Muscle layer of duodenum (tissue), 2 donors: Measurements from ENCODE around the gene WNT3.

ENCODE experiments used
- H3K27ac ChIP-seq: one replicate; pipeline ENCODE4 v1.7.0; 2013; ENCODE audit warnings: mild to moderate bottlenecking, low read length
- H3K27me3 ChIP-seq: one replicate; pipeline ENCODE4 v1.7.0; 2013; ENCODE audit warnings: low read depth, mild to moderate bottlenecking, control low read depth, low read length
- H3K36me3 ChIP-seq, 2 donors: one replicate each; pipeline ENCODE4 v1.7.0; 2013; ENCODE audit warnings: low read length in 2 of 2, control low read depth in 1 of 2, mild to moderate bottlenecking in 1 of 2; ENCODE audit not compliant: insufficient read depth in 2 of 2, control insufficient read depth in 1 of 2
- H3K4me1 ChIP-seq, 2 donors: one replicate each; pipeline ENCODE4 v1.7.0; 2013; ENCODE audit warnings: low read length in 2 of 2, mild to moderate bottlenecking in 2 of 2, control low read depth in 1 of 2, moderate library complexity in 1 of 2; ENCODE audit not compliant: insufficient read depth in 2 of 2, control insufficient read depth in 1 of 2
- H3K4me3 ChIP-seq, 2 donors: one replicate each; pipeline ENCODE4 v1.7.0; 2013; ENCODE audit warnings: low read length in 2 of 2, low read depth in 1 of 2, mild to moderate bottlenecking in 1 of 2
- H3K9me3 ChIP-seq, 2 donors: one replicate each; pipeline ENCODE4 v1.7.0; 2013; ENCODE audit warnings: low read length in 2 of 2, control low read depth in 1 of 2, mild to moderate bottlenecking in 1 of 2; ENCODE audit not compliant: control insufficient read depth in 1 of 2
- donor health status: healthy.

WNT3 gene

GRCh38 chr17:46819906-46820351, 1.4 kb upstream of the WNT3 start:
- Histone ChIP-seq H3K4me3 (no peak overlapping the region), H3K4me1 (peaks cover 0 to 19% of the 10 kb centered on the region in 2 donors)

GRCh38 chr17:46818929-46819859, 702 bp upstream of the WNT3 start:
- Histone ChIP-seq H3K36me3 (no peaks in the 10 kb centered on the region), H3K27me3 (peaks cover 58% of the 10 kb centered on the region), H3K4me3 (peak overlapping the region in 1 of 2 donors; percentile 58), H3K27ac (no peak overlapping the region), H3K9me3 (no peaks in the 10 kb centered on the region), H3K4me1 (peaks cover 0 to 19% of the 10 kb centered on the region in 2 donors)

More at GRCh38 chr17:46819906-46820351, 1.4 kb upstream of the WNT3 start:
- Histone ChIP-seq H3K9me3 (no peaks in the 10 kb centered on the region), H3K27me3 (peaks cover 58% of the 10 kb centered on the region), H3K27ac (no peak overlapping the region), H3K36me3 (no peaks in the 10 kb centered on the region)

- Histone ChIP-seq H3K4me3 (no peak overlapping the region), H3K36me3 (no peaks in the 10 kb centered on the region), H3K4me1 (peaks cover 0 to 19% of the 10 kb centered on the region in 2 donors), H3K9me3 (no peaks in the 10 kb centered on the region), H3K27ac (no peak overlapping the region), H3K27me3 (peaks cover 62% of the 10 kb centered on the region)
Measured at GRCh38 chr17:46817901-46818209, 637 bp downstream of the WNT3 start.

GRCh38 chr17:46817151-46817900, 1.2 kb downstream of the WNT3 start:
- Histone ChIP-seq H3K36me3 (no peaks in the 10 kb centered on the region), H3K27me3 (peaks cover 59% of the 10 kb centered on the region), H3K4me3 (no peak overlapping the region), H3K4me1 (peaks cover 0 to 19% of the 10 kb centered on the region in 2 donors), H3K27ac (no peak overlapping the region), H3K9me3 (no peaks in the 10 kb centered on the region)

GRCh38 chr17:46815474-46816353, 2.8 kb downstream of the WNT3 start:
- H3K36me3 ChIP-seq = no peaks in the 10 kb centered on the region
- H3K4me1 ChIP-seq = peaks cover 0 to 19% of the 10 kb centered on the region in 2 donors
- H3K9me3 ChIP-seq = no peaks in the 10 kb centered on the region
- peaks cover 43% of the 10 kb centered on the region for H3K27me3 ChIP-seq
- H3K4me3 ChIP-seq = no peak overlapping the region
- H3K27ac ChIP-seq = no peak overlapping the region

GRCh38 chr17:46814446-46814845, 4.0 kb downstream of the WNT3 start:
- Histone ChIP-seq H3K27ac (no peak overlapping the region), H3K27me3 (peaks cover 31% of the 10 kb centered on the region), H3K4me1 (peaks cover 0 to 16% of the 10 kb centered on the region in 2 donors)

GRCh38 chr17:46813920-46814319, 4.6 kb downstream of the WNT3 start:
- no peaks in the 10 kb centered on the region for H3K36me3 ChIP-seq
- H3K4me1 ChIP-seq = peaks cover 0 to 11% of the 10 kb centered on the region in 2 donors
- peaks cover 30% of the 10 kb centered on the region for H3K27me3 ChIP-seq
- H3K27ac ChIP-seq = no peak overlapping the region
- H3K4me3 ChIP-seq = no peak overlapping the region
- no peaks in the 10 kb centered on the region for H3K9me3 ChIP-seq

More at GRCh38 chr17:46814446-46814845, 4.0 kb downstream of the WNT3 start:
- H3K36me3 ChIP-seq = no peaks in the 10 kb centered on the region
- H3K4me3 ChIP-seq = no peak overlapping the region
- H3K9me3 ChIP-seq = no peaks in the 10 kb centered on the region

GRCh38 chr17:46812624-46813318, 5.7 kb downstream of the WNT3 start:
- no peaks in the 10 kb centered on the region for H3K36me3 ChIP-seq
- no peak overlapping the region for H3K27ac ChIP-seq
- peaks cover 0 to 1% of the 10 kb centered on the region in 2 donors for H3K4me1 ChIP-seq
- peaks cover 27% of the 10 kb centered on the region for H3K27me3 ChIP-seq
- H3K4me3 ChIP-seq = no peak overlapping the region
- H3K9me3 ChIP-seq = no peaks in the 10 kb centered on the region

- Histone ChIP-seq H3K4me1 (no peaks in the 10 kb centered on the region), H3K27me3 (peaks cover 20% of the 10 kb centered on the region), H3K4me3 (no peak overlapping the region), H3K27ac (no peak overlapping the region), H3K9me3 (no peaks in the 10 kb centered on the region), H3K36me3 (no peaks in the 10 kb centered on the region)
Measured at GRCh38 chr17:46811978-46812583, 6.4 kb downstream of the WNT3 start.

- H3K9me3 ChIP-seq = no peaks in the 10 kb centered on the region
- H3K27me3 ChIP-seq = peaks cover 8% of the 10 kb centered on the region
- H3K4me1 ChIP-seq = no peaks in the 10 kb centered on the region
- H3K27ac ChIP-seq = no peak overlapping the region
- no peaks in the 10 kb centered on the region for H3K36me3 ChIP-seq
- no peak overlapping the region for H3K4me3 ChIP-seq
Measured at GRCh38 chr17:46810837-46811236, 7.7 kb downstream of the WNT3 start.
